K562 (cell line): ENCODE measurements around the gene ANAPC13. TPM values are rescaled to one million over a fixed set of nuclear protein-coding genes. Genes with fewer than 3 reads are reported as not detected.

Experiments
- ATAC-seq: fragments of 200-7000 bp; cut with Tn5 transposase; 3 replicates; pipeline ENCODE4 v1.9.1; 2020; ENCODE audit warnings: moderate library complexity
- BruUV-seq: library from RNA; stranded (reverse); fragments of 400-500 nt; replicated peaks from 2 replicates; lab custom pipeline; 2021; lab: Mats Ljungman, UMichigan
- CTCF ChIA-PET: fragments of 300-600 bp; formaldehyde crosslinking; extraction: SDS; loops from one replicate; lab custom pipeline; 2021; ENCODE audit warnings: low intra/inter-chr PET ratio; lab: Yijun Ruan, JAX
- POLR2A ChIA-PET: fragments of 300-600, 350-650 bp; sonication (Branson Sonifier 250); formaldehyde crosslinking; extraction: SDS; loops from one replicate; lab custom pipeline; 2021; ENCODE audit warnings: antibody characterized with exemption, inconsistent platforms; lab: Yijun Ruan, JAX
- DNase-seq, 4 experiments: peaks; one replicate each; pipeline versions ENCODE4 v3.0.0 to v3.0.0-alpha.2; 2011 to 2018; ENCODE audit warnings: low spot score in 3 of 4, mixed read lengths in 3 of 4; ENCODE audit errors: extremely low read depth in 1 of 4
- FAIRE-seq: peaks from 2 replicates; lab custom pipeline; 2011; peaks lifted over from hg19 to GRCh38; lab: Jason Lieb, UNC
- H2AFZ ChIP-seq: 2 replicates; pipeline ENCODE4 v1.6.0; 2011; ENCODE audit warnings: low read depth, low read length, control low read depth, inconsistent platforms
- H3K27ac ChIP-seq: fragments of 200-600 bp; 3 replicates; pipeline ENCODE4 v1.8.0; 2011; ENCODE audit warnings: low read depth, mild to moderate bottlenecking, control low read depth, inconsistent platforms, low read length, moderate library complexity, mixed read lengths; ENCODE audit errors: extremely low read depth
- H3K27me3 ChIP-seq, 2 experiments: fragments of 300-600 bp in 1 of 2; 2 replicates in 1 of 2; 3 replicates in 1 of 2; pipeline versions ENCODE4 v1.6.0 to v1.8.0; 2011; ENCODE audit warnings: inconsistent platforms in 2 of 2, low read length in 2 of 2, mild to moderate bottlenecking in 1 of 2, mixed read lengths in 1 of 2, moderate library complexity in 1 of 2; ENCODE audit not compliant: control insufficient read depth in 2 of 2, insufficient read depth in 2 of 2
- H3K36me3 ChIP-seq: fragments of 300-600 bp; 3 replicates; pipeline ENCODE4 v1.8.0; 2011; ENCODE audit warnings: mild to moderate bottlenecking, low read length, inconsistent platforms; ENCODE audit not compliant: control insufficient read depth, insufficient read depth
- H3K4me1 ChIP-seq, 2 experiments: fragments of 200-600 bp in 1 of 2; replicated peaks in 1 of 2; 2 replicates in 1 of 2; 3 replicates in 1 of 2; pipeline versions ENCODE4 v1.5.1 to v1.8.0; 2011; ENCODE audit warnings: inconsistent platforms in 2 of 2, low read length in 2 of 2, mild to moderate bottlenecking in 1 of 2, mixed read lengths in 1 of 2, moderate library complexity in 1 of 2; ENCODE audit not compliant: control insufficient read depth in 2 of 2, insufficient read depth in 2 of 2
- H3K4me2 ChIP-seq: 2 replicates; pipeline ENCODE4 v1.6.1; 2011; ENCODE audit warnings: low read length, control low read depth, inconsistent platforms, mixed read lengths; ENCODE audit not compliant: insufficient read depth
- H3K4me3 ChIP-seq: fragments of 200-600 bp; sonication (generic), shearing (Covaris generic); 2 replicates; pipeline ENCODE4 v1.5.1; 2016; ENCODE audit warnings: control low read depth, inconsistent platforms
- H3K79me2 ChIP-seq: fragments of 200-600 bp; 3 replicates; pipeline ENCODE4 v1.8.0; 2011; ENCODE audit warnings: low read length, inconsistent platforms; ENCODE audit not compliant: control insufficient read depth, insufficient read depth
- H3K9ac ChIP-seq, 2 experiments: 2 replicates each; pipeline versions ENCODE4 v1.6.0 to v1.6.1; 2011; ENCODE audit warnings: low read depth in 2 of 2, low read length in 2 of 2, control low read depth in 1 of 2, inconsistent platforms in 1 of 2, mild to moderate bottlenecking in 1 of 2, mixed read lengths in 1 of 2; ENCODE audit not compliant: insufficient read depth in 1 of 2
- H3K9me1 ChIP-seq: one replicate; pipeline ENCODE4 v1.6.0; 2011; ENCODE audit warnings: inconsistent platforms, mild to moderate bottlenecking, low read length, moderate library complexity; ENCODE audit not compliant: control insufficient read depth, insufficient read depth
- H3K9me3 ChIP-seq: replicated peaks from 2 replicates; pipeline ENCODE4 v1.5.1; 2011; ENCODE audit warnings: low read depth, low read length, inconsistent platforms; ENCODE audit not compliant: control insufficient read depth, insufficient read depth
- H4K20me1 ChIP-seq: replicated peaks from 2 replicates; pipeline ENCODE4 v1.6.1; 2011; ENCODE audit warnings: low read length, inconsistent platforms, mixed read lengths; ENCODE audit not compliant: control insufficient read depth, insufficient read depth
- ARHGAP35 ChIP-seq: fragments of 450-650 bp; IDR thresholded peaks from 2 replicates; pipeline ENCODE4 v1.6.1; 2018; ENCODE audit not compliant: partially characterized antibody
- CAMTA2 ChIP-seq: fragments of 250-450 bp; sonication (Bioruptor Pico); conservative IDR thresholded peaks from 2 replicates; pipeline ENCODE4 v1.5.1; 2022
- CREB1 ChIP-seq, 2 experiments: sonication (generic) in 1 of 2; formaldehyde crosslinking in 1 of 2; IDR thresholded peaks; 2 replicates each; pipeline versions ENCODE4 v1.6.1 to v1.8.0; 2012 to 2022; ENCODE audit warnings: inconsistent platforms in 1 of 2, mild to moderate bottlenecking in 1 of 2, missing genetic modification reagents in 1 of 2, moderate library complexity in 1 of 2
- MCM7 ChIP-seq, 2 experiments: fragments of 450-650 bp; IDR thresholded peaks; 2 replicates each; pipeline ENCODE4 v1.6.1; 2016 to 2018
- MYNN ChIP-seq, 2 experiments: sonication (generic); formaldehyde crosslinking in 1 of 2; IDR thresholded peaks; 2 replicates each; pipeline versions ENCODE4 v1.5.0 to v1.6.1; 2016 to 2020; ENCODE audit warnings: antibody characterized with exemption in 1 of 2, missing genetic modification reagents in 1 of 2
- NCOA4 ChIP-seq: fragments of 450-650 bp; IDR thresholded peaks from 2 replicates; pipeline ENCODE4 v1.6.1; 2018; ENCODE audit warnings: mild to moderate bottlenecking; ENCODE audit not compliant: partially characterized antibody
- PCBP2 ChIP-seq: fragments of 200-400 bp; formaldehyde crosslinking; IDR thresholded peaks from 2 replicates; pipeline ENCODE4 v1.6.1; 2018; ENCODE audit warnings: low read length, low read depth, mild to moderate bottlenecking, moderate library complexity; ENCODE audit not compliant: poor library complexity, severe bottlenecking
- RFX1 ChIP-seq: fragments of 450-650 bp; IDR thresholded peaks from 2 replicates; pipeline ENCODE4 v1.6.1; 2016; ENCODE audit warnings: mild to moderate bottlenecking, moderate library complexity
- SMAD1 ChIP-seq: fragments of 150-350 bp; IDR thresholded peaks from 2 replicates; pipeline ENCODE4 v1.6.1; 2014; ENCODE audit warnings: low read length, low read depth; ENCODE audit not compliant: partially characterized antibody
- U2AF1 ChIP-seq: fragments of 200-400 bp; formaldehyde crosslinking; optimal IDR thresholded peaks from 2 replicates; pipeline ENCODE3; 2017; ENCODE audit warnings: mild to moderate bottlenecking, low read depth, low read length, moderate library complexity
- ZFX ChIP-seq: sonication (generic); formaldehyde crosslinking; IDR thresholded peaks from 2 replicates; pipeline ENCODE4 v1.8.0; 2022; ENCODE audit warnings: mild to moderate bottlenecking, missing genetic modification reagents, moderate library complexity
- ZNF77 ChIP-seq: fragments of 250-450 bp; sonication (Bioruptor Pico); IDR thresholded peaks from 2 replicates; pipeline ENCODE4 v1.5.0; 2020
- in situ Hi-C: fragments of 300-500 bp; cut with MboI; formaldehyde crosslinking; loops from 4 replicates; pipeline ENCODE4 v1.15.0; 2018; ENCODE audit warnings: inconsistent platforms, mixed read lengths
- intact Hi-C: fragments of 100-400 bp; cut with micrococcal nuclease; formaldehyde crosslinking; loops from 2 replicates; pipeline ENCODE4 v1.14.2; 2022
- polyA plus RNA-seq, 8 experiments: library from polyadenylated mRNA; depleted of rRNA in 4 of 8; stranded (reverse) in 5 of 8; unstranded in 3 of 8; fragments of >200 nt; fragmentation: Nextera tagmentation in 2 of 8; fragmentation: Illumina TruSeq in 1 of 8; extraction: Ambion mirVana in 2 of 8; extraction: Trizol in 1 of 8; gene quantifications; 2 replicates each; pipeline versions ENCODE4 v1.2.1 to v1.2.3, GENCODE V29; 2011 to 2014; ENCODE audit warnings: inconsistent platforms in 1 of 8, missing spikeins in 1 of 8
- total RNA-seq, 7 experiments: library from RNA; depleted of rRNA in 6 of 7; stranded (reverse); fragments of >200 nt in 6 of 7; fragmentation: Illumina TruSeq in 2 of 7; extraction: Trizol in 2 of 7; gene quantifications; 2 replicates each; pipeline versions ENCODE4 v1.2.1 to v1.2.3, GENCODE V29; 2011 to 2021; ENCODE audit warnings: low replicate concordance in 1 of 7
- TF ChIP-seq, protein P1 (sequence below): fragments of 450-650 bp; formaldehyde crosslinking; IDR thresholded peaks from 2 replicates; pipeline ENCODE4 v1.4.0; 2020; ENCODE audit warnings: mild to moderate bottlenecking, moderate library complexity
- TF ChIP-seq, protein P2 (sequence below): fragments of 250-450 bp; sonication (Bioruptor Pico); IDR thresholded peaks from 2 replicates; pipeline ENCODE4 v1.5.1; 2021; ENCODE audit warnings: mild to moderate bottlenecking
- TF ChIP-seq, protein P3 (sequence below): sonication (generic); formaldehyde crosslinking; IDR thresholded peaks from 2 replicates; pipeline ENCODE4 v1.8.0; 2022; ENCODE audit warnings: mild to moderate bottlenecking, missing genetic modification reagents, borderline replicate concordance
- TF ChIP-seq, protein P4 (sequence below): fragments of 450-650 bp; IDR thresholded peaks from 2 replicates; pipeline ENCODE4 v1.6.1; 2017; ENCODE audit warnings: mild to moderate bottlenecking, moderate library complexity

The ANAPC13 gene
- total and polyA plus RNA-seq, 9 of the 15 experiments (the other 6 are each of a cell fraction or from before 2014, with no cell fraction given) = 48.5 to 238 (median 68.5) TPM

DNA sequence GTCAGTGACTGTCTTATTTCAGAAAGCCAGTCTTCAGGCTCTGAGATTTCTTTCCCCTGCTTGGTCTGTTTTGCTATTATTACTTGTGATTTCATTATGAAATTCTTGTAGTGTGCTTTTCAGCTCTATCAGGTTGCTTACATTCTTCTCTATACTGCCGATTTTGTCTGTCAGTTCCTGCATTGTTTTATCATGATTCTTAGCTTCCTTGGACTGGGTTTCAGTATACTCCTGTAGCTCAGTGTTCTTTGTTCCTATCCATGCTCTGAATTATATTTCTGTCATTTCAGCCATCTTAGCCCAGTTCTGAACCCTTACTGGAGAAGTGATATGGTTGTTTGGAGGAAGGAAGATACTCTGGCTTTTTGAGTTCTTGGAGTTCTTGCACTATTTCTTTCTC is 40.5 kb upstream of the ANAPC13 start (continued):
- no peak for TF ChIP-seq NCOA4

DNA sequence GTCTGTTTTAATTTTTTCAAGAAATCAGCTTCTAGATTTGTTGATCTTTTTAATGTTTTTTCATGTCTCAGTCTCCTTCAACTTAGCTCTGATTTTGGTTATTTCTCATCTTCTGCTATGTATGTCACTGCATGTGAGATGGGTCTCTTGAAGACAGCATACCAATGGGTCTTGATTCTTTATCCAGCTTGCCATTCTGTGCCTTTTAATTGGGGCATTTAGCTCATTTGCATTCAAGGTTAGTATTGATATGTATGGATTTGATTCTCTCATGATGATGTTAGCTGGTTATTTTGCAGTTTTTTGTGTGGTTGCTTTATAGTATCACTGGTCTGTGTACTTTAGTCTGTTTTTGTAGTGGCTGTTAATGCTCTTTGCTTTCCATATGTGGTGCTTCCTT is 39.5 kb upstream of the ANAPC13 start:
- Histone ChIP-seq H3K27me3 (no peaks in the 10 kb centered on the region), H3K4me2 (no peak overlapping the region), H2AFZ (no peak overlapping the region), H3K9me1 (no peaks in the 10 kb centered on the region), H3K9ac (no peak overlapping the region), H3K36me3 (no peaks in the 10 kb centered on the region), H3K79me2 (no peaks in the 10 kb centered on the region), H4K20me1 (no peaks in the 10 kb centered on the region), H3K4me3 (no peak overlapping the region), H3K9me3 (no peaks in the 10 kb centered on the region), H3K4me1 (no peaks in the 10 kb centered on the region; a peak in 1 of 5 replicates), H3K27ac (no peak overlapping the region)
- in situ Hi-C loops = no loop called here
- POLR2A ChIA-PET = interaction anchor here (0.6 kb wide), 1 partner anchor 12 kb away, joined by 4 read pairs; no protein-coding TSS in a partner anchor
- CTCF ChIA-PET = no interaction called here
- FAIRE-seq (no peak), DNase-seq (no peak), ATAC-seq (no peak)
- BruUV-seq = no TSS peak
- intact Hi-C loops = no loop called here
- no peak for TF ChIP-seq ZNF77 (CRISPR knock-in tag)
- TF ChIP-seq RFX1 = no peak
- TF ChIP-seq, protein P1, sequence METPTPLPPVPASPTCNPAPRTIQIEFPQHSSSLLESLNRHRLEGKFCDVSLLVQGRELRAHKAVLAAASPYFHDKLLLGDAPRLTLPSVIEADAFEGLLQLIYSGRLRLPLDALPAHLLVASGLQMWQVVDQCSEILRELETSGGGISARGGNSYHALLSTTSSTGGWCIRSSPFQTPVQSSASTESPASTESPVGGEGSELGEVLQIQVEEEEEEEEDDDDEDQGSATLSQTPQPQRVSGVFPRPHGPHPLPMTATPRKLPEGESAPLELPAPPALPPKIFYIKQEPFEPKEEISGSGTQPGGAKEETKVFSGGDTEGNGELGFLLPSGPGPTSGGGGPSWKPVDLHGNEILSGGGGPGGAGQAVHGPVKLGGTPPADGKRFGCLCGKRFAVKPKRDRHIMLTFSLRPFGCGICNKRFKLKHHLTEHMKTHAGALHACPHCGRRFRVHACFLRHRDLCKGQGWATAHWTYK (CRISPR knock-in tag) = no peak
- no peak for TF ChIP-seq ZFX (CRISPR knock-in tag)
- TF ChIP-seq, protein P2, sequence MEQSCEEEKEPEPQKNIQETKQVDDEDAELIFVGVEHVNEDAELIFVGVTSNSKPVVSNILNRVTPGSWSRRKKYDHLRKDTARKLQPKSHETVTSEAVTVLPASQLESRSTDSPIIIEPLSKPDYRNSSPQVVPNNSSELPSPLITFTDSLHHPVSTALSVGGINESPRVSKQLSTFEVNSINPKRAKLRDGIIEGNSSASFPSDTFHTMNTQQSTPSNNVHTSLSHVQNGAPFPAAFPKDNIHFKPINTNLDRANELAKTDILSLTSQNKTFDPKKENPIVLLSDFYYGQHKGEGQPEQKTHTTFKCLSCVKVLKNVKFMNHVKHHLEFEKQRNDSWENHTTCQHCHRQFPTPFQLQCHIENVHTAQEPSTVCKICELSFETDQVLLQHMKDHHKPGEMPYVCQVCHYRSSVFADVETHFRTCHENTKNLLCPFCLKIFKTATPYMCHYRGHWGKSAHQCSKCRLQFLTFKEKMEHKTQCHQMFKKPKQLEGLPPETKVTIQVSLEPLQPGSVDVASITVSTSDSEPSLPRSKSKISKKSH (CRISPR knock-in tag) = no peak
- no peak for TF ChIP-seq ARHGAP35
- TF ChIP-seq MCM7 (IDR thresholded peaks at IDR 0.05) = no peak
- TF ChIP-seq CAMTA2 (CRISPR knock-in tag) = no peak
- no peak for TF ChIP-seq CREB1 (IDR thresholded peaks at IDR 0.05)
- no peak for TF ChIP-seq CREB1 (CRISPR knock-in tag; IDR thresholded peaks at IDR 0.05)
- TF ChIP-seq, protein P3, sequence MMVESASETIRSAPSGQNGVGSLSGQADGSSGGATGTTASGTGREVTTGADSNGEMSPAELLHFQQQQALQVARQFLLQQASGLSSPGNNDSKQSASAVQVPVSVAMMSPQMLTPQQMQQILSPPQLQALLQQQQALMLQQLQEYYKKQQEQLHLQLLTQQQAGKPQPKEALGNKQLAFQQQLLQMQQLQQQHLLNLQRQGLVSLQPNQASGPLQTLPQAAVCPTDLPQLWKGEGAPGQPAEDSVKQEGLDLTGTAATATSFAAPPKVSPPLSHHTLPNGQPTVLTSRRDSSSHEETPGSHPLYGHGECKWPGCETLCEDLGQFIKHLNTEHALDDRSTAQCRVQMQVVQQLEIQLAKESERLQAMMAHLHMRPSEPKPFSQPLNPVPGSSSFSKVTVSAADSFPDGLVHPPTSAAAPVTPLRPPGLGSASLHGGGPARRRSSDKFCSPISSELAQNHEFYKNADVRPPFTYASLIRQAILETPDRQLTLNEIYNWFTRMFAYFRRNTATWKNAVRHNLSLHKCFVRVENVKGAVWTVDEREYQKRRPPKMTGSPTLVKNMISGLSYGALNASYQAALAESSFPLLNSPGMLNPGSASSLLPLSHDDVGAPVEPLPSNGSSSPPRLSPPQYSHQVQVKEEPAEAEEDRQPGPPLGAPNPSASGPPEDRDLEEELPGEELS (CRISPR knock-in tag) = no peak
- TF ChIP-seq, protein P4, sequence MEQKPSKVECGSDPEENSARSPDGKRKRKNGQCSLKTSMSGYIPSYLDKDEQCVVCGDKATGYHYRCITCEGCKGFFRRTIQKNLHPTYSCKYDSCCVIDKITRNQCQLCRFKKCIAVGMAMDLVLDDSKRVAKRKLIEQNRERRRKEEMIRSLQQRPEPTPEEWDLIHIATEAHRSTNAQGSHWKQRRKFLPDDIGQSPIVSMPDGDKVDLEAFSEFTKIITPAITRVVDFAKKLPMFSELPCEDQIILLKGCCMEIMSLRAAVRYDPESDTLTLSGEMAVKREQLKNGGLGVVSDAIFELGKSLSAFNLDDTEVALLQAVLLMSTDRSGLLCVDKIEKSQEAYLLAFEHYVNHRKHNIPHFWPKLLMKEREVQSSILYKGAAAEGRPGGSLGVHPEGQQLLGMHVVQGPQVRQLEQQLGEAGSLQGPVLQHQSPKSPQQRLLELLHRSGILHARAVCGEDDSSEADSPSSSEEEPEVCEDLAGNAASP = no peak
- TF ChIP-seq U2AF1 = no peak
- no peak for TF ChIP-seq SMAD1
- no peak for TF ChIP-seq PCBP2
- TF ChIP-seq MYNN (IDR thresholded peaks at IDR 0.05) = no peak
- TF ChIP-seq MYNN (CRISPR knock-in tag; IDR thresholded peaks at IDR 0.05) = no peak
